Right renal cortex interstitium (tissue), 3 donors: Measurements from ENCODE around the gene MISFA. TPM values are rescaled to one million over a fixed set of nuclear protein-coding genes. Genes with fewer than 3 reads are reported as not detected.
"Not testable (repeated sequence)": the region's sequence is repeated elsewhere in the genome, so short reads cannot be mapped to it uniquely, and the experiment has no call there.

Experiments
- DNase-seq, 3 donors: peaks; one replicate each; pipeline ENCODE4 v3.0.0-alpha.2; 2013; ENCODE audit warnings: low read depth in 3 of 3, low spot score in 2 of 3
- polyA plus RNA-seq, 3 donors: library from polyadenylated mRNA; unstranded; fragments of 120-200 nt; gene quantifications; one replicate each; pipeline ENCODE4 v1.2.1, GENCODE V29; 2013; ENCODE audit not compliant: insufficient read length in 3 of 3

MISFA gene
- polyA plus RNA-seq, result 1 to 10 TPM; 4.5 to 7.5 (median 5.9) TPM

- no peak for DNase-seq
Observed at GRCh38 chr11:18599739-18600230, at the start of gene MISFA. Gene MISFA (plus strand): TSS chr11:18599789. CDS start chr11:18599929, 140 bp downstream.

- DNase-seq, result no peak
Observed at GRCh38 chr11:18563090-18563730, 36.4 kb upstream of the MISFA start.

- no peak for DNase-seq
Observed at GRCh38 chr11:18564149-18564548, 35.4 kb upstream of the MISFA start.

GRCh38 chr11:18566406-18566805, 33.2 kb upstream of the MISFA start:
- no peak for DNase-seq

- DNase-seq, result no peak
Observed at GRCh38 chr11:18567081-18567480, 32.5 kb upstream of the MISFA start.

DNA sequence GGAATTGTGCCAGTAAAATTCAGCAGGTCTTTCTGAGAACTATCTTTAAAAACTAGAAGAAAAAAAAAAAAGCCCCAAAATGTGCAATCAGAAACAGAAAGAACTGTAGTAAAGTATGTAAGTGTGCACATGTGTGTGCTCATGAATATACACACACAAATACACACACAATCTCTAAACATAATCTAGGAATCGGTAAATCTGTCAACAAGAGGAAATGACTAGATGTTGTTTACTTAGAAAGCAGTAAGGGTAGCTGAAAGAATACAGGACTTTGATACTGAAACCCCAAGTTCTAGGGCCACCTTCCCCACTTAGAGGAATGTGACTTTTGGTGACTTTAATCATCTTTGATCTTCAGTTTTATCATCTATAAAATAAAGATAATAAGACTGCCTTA, 24.2 kb upstream of the MISFA start:
- no peak for DNase-seq

DNA sequence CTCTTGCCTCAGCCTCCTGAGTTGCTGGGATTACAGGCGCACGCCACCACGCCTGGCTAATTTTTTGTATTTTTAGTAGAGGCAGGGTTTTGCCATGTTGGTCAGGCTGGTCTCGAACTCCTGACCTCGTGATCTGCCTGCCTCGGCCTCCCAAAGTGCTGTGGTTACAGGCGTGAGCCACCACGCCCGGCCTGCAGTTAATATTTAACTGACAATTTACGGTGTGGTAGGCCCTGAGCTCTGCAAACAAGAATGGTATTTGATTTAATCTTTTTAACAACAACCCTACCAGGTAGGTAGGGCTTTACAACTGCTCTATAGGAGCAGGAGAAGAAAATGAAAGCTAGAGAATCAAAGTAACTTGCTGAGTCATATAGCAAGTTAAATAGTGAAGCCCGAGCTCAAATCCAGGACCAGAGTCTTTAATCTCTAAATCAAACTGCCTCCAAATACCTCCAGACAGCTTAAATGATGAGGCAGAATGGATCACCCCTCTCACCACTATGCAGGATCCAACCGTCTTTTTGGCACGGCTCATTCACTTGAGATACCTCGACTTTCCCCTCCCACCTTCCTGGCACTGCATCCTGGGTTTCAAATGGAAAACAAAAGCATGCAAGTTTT, 20.5 kb upstream of the MISFA start:
- no peak for DNase-seq

GRCh38 chr11:18580113-18580766, 19.3 kb upstream of the MISFA start:
- no peak for DNase-seq

DNA sequence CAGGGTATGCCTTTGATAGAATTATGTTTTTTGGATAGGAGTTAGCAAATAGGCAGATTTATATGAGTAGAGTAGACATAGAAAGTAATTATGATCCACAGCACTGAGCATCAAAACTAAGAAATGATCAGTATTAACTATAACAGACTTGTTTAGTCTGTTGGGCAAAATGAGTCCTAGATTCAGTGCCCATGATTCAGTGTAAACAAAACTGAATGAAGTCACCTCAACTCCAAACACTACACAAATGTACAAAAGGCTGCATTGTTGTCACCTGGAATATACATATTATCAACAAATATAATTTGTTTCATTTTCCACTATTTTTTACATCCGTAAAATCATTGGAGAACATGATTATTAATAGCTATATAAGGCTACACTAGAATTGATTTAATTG, 17.8 kb upstream of the MISFA start:
- no peak for DNase-seq

GRCh38 chr11:18588297-18589252, 11.0 kb upstream of the MISFA start, which contains the start of gene UEVLD:
Gene UEVLD (minus strand): TSS chr11:18588734. CDS start chr11:18588654, 80 bp downstream.
- DNase-seq, result peak; percentile 73 to 83 (median 74)

DNA sequence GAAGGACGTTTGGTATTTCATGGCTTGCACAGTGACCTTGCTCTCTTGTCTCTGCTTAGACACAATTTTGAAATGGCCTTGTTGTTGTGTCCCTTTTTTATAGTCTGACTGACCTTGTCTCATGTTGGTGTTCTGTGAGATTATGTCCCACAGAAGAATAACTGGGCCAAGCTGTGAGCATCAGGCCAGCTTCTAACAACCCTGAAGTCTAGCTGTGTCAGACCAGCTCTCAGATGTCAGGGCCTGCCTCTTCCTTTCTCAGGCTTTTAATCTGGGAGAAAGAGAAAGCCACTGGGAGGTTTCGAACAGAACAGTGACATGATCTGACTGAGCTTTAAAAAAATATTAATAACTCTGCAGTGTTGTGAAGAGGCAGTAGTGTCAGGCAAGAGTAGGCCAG, 9.0 kb upstream of the MISFA start:
- no peak for DNase-seq

DNA sequence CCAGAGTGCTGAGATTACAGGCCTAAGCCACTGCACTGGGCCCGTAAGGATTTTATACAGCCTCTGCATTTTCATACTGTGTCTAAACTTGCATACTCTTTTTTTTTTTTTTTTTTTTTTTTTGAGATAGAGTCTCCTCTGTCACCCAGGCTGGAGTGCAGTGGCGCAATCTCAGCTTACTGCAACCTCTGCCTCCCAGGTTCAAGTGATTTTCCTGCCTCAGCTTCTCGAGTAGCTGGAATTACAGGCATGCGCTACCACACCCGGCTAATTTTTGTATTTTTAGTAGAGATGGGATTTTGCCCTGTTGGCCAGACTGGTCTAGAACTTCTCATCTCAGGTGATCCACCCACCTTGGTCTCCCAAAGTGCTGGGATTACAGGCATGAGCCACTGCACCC, 5.5 kb upstream of the MISFA start:
- DNase-seq, result not testable (repeated sequence)

DNA sequence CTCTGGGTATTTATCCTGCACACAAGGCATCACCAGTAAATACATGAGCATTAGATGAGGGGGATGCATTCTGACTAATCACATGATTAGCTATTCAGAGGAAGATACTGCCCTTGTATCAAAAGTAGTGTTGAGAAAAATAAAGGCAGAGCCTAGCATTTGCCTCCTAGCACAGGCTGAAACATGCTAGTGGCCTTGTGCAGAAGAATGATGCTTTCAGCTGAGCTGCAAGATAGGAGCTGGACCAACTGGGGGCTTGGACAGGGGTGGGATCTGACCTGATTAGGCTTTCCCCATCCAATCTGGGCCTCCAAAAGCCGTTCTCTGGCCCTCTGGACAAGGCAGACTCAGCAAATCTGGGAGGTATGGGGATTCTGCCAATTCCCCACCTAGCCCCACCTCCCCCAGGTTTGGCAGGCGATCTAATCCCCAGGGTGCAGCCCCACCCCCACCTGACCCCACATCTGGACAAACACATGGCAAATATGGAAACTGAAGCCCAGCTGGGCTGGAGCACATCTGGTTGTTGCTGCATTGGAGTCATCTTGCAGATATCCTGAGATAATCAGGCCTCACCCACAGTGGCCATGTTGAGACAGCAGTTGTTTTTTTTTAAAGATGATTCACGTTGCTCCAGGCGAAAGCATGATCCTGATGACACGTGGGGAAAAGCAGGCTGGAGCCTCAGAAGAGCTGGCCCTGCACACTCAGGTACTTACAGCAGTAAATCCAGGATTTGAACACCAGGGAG, 4.4 kb upstream of the MISFA start:
- no peak for DNase-seq

- DNase-seq, result no peak
Observed at GRCh38 chr11:18600915-18601569, 1.5 kb downstream of the MISFA start.

- no peak for DNase-seq
Observed at GRCh38 chr11:18608376-18608775, 8.8 kb downstream of the MISFA start.

- DNase-seq, result no peak
Observed at GRCh38 chr11:18611196-18611595, 11.6 kb downstream of the MISFA start.

DNA sequence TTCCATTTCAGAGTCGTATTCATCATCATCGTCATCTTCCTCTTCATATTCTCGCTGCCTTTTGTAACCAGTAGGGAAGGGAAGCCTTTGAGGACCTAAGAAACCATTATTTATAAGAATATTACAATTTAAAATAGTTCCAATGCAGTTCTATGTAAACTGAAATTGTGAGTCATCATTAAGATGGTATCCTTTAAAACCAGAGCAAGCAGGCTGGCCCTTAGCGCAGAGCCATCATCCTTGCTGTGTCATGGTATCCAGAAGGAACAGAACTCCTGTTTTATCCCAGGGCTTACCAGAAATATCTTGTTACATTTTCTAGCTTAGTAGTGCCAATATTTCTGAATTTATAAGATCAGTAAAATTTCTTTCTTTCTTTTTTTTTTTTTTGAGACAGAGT, 12.8 kb downstream of the MISFA start:
- no peak for DNase-seq

DNA sequence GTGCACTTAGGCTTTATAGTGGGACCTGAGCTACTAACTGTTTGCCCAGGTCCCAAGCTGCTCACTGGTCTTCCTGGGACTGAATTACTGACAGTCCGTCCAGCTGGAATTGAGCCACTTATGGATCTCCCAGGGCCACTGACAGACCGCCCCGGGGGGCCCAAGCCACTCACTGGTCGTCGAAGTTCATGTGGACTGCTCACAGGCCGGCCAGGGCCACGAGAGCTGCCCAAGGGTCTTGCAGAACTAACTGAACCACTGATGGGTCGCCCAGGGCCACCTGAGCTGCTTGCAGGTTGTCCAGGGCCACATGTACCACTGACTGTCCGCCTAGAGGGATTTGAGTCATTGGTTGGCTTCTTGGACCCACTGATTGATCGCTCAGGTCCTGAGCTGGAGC, 15.1 kb downstream of the MISFA start:
- DNase-seq, result no peak

GRCh38 chr11:18615628-18616392, 16.2 kb downstream of the MISFA start:
- DNase-seq, result no peak
